KOPT-K1 (cell line): ENCODE measurements around the gene ZMYND8.
"Not testable (repeated sequence)": the region's sequence is repeated elsewhere in the genome, so short reads cannot be mapped to it uniquely, and the experiment has no call there.

Experiments used
- H3K27ac ChIP-seq: fragments of 200-600 bp; sonication (generic); 2 replicates; pipeline ENCODE4 v1.5.1; 2016; ENCODE audit warnings: antibody characterized with exemption, mild to moderate bottlenecking, low read depth, low read length; ENCODE audit not compliant: poor library complexity, severe bottlenecking
- H3K36me3 ChIP-seq: fragments of 200-600 bp; sonication (generic); 2 replicates; pipeline ENCODE4 v1.5.1; 2017; ENCODE audit warnings: antibody characterized with exemption, mild to moderate bottlenecking, low read length, moderate library complexity; ENCODE audit not compliant: insufficient read depth
- H3K9me3 ChIP-seq: fragments of 200-600 bp; sonication (generic); 2 replicates; pipeline ENCODE4 v1.5.1; 2017; ENCODE audit warnings: antibody characterized with exemption, low read length, mild to moderate bottlenecking; ENCODE audit not compliant: insufficient read depth, poor library complexity, severe bottlenecking

Gene ZMYND8

GRCh38 chr20:47258745-47259695 lies 97.5 kb downstream of the ZMYND8 start:
- no peak overlapping the region for H3K27ac ChIP-seq
- H3K36me3 ChIP-seq = peaks cover 58% of the 10 kb centered on the region
- no peaks in the 10 kb centered on the region for H3K9me3 ChIP-seq

GRCh38 chr20:47257771-47258170 lies 98.7 kb downstream of the ZMYND8 start:
- Histone ChIP-seq H3K27ac (no peak overlapping the region), H3K36me3 (peaks cover 66% of the 10 kb centered on the region), H3K9me3 (no peaks in the 10 kb centered on the region)

GRCh38 chr20:47257256-47257655 lies 99.2 kb downstream of the ZMYND8 start:
- Histone ChIP-seq H3K27ac (no peak overlapping the region), H3K9me3 (no peaks in the 10 kb centered on the region), H3K36me3 (peaks cover 65% of the 10 kb centered on the region)

- peaks cover 60% of the 10 kb centered on the region for H3K36me3 ChIP-seq
- H3K9me3 ChIP-seq = no peaks in the 10 kb centered on the region
- H3K27ac ChIP-seq = no peak overlapping the region
These were observed 99.7 kb downstream of the ZMYND8 start for GRCh38 chr20:47256668-47257236.

GRCh38 chr20:47253872-47254271 lies 102.6 kb downstream of the ZMYND8 start:
- peaks cover 57% of the 10 kb centered on the region for H3K36me3 ChIP-seq
- H3K27ac ChIP-seq = no peak overlapping the region
- no peaks in the 10 kb centered on the region for H3K9me3 ChIP-seq

GRCh38 chr20:47252879-47253307 lies 103.6 kb downstream of the ZMYND8 start:
- H3K9me3 ChIP-seq = no peaks in the 10 kb centered on the region
- H3K27ac ChIP-seq = no peak overlapping the region
- peaks cover 67% of the 10 kb centered on the region for H3K36me3 ChIP-seq

GRCh38 chr20:47251154-47252020 lies 105.1 kb downstream of the ZMYND8 start:
- Histone ChIP-seq H3K27ac (no peak overlapping the region), H3K9me3 (no peaks in the 10 kb centered on the region), H3K36me3 (peaks cover 76% of the 10 kb centered on the region)

GRCh38 chr20:47250360-47250759 lies 106.1 kb downstream of the ZMYND8 start:
- Histone ChIP-seq H3K9me3 (no peaks in the 10 kb centered on the region), H3K27ac (no peak overlapping the region), H3K36me3 (peaks cover 86% of the 10 kb centered on the region)

- Histone ChIP-seq H3K27ac (no peak overlapping the region), H3K36me3 (peaks cover 88% of the 10 kb centered on the region)
These were observed 106.6 kb downstream of the ZMYND8 start for GRCh38 chr20:47249913-47250312.

GRCh38 chr20:47248448-47248966 lies 108.0 kb downstream of the ZMYND8 start:
- Histone ChIP-seq H3K9me3 (no peaks in the 10 kb centered on the region), H3K27ac (no peak overlapping the region), H3K36me3 (peaks cover 88% of the 10 kb centered on the region)

More at GRCh38 chr20:47249913-47250312, 106.6 kb downstream of the ZMYND8 start:
- no peaks in the 10 kb centered on the region for H3K9me3 ChIP-seq

- Histone ChIP-seq H3K9me3 (no peaks in the 10 kb centered on the region), H3K27ac (no peak overlapping the region), H3K36me3 (peaks cover 88% of the 10 kb centered on the region)
These were observed 108.5 kb downstream of the ZMYND8 start for GRCh38 chr20:47247972-47248371.

GRCh38 chr20:47246061-47246777 lies 110.3 kb downstream of the ZMYND8 start:
- H3K36me3 ChIP-seq = peaks cover 96% of the 10 kb centered on the region

GRCh38 chr20:47245166-47245565 lies 111.3 kb downstream of the ZMYND8 start:
- not testable (repeated sequence) for H3K27ac ChIP-seq, H3K9me3 ChIP-seq
- peaks cover 89% of the 10 kb centered on the region for H3K36me3 ChIP-seq

More at GRCh38 chr20:47246061-47246777, 110.3 kb downstream of the ZMYND8 start:
- H3K27ac ChIP-seq = no peak overlapping the region
- no peaks in the 10 kb centered on the region for H3K9me3 ChIP-seq

- H3K9me3 ChIP-seq = no peaks in the 10 kb centered on the region
- H3K36me3 ChIP-seq = peaks cover 86% of the 10 kb centered on the region
- no peak overlapping the region for H3K27ac ChIP-seq
These were observed 112.0 kb downstream of the ZMYND8 start for GRCh38 chr20:47244451-47244850.
